Neural cell (in vitro differentiated cells): ENCODE data around the gene PAK3.

Experiments
- EP300 ChIP-seq: fragments of 450-650 bp; conservative IDR thresholded peaks from 2 replicates; pipeline ENCODE4 v1.6.1; 2014; ENCODE audit warnings: antibody characterized with exemption, mild to moderate bottlenecking, moderate library complexity; ENCODE audit not compliant: poor library complexity, severe bottlenecking
- TF ChIP-seq, protein P1 (sequence below): fragments of 450-650 bp; IDR thresholded peaks from 2 replicates; pipeline ENCODE4 v1.5.1; 2014; ENCODE audit warnings: antibody characterized with exemption, mild to moderate bottlenecking, moderate library complexity; ENCODE audit not compliant: poor library complexity, severe bottlenecking

DNA sequence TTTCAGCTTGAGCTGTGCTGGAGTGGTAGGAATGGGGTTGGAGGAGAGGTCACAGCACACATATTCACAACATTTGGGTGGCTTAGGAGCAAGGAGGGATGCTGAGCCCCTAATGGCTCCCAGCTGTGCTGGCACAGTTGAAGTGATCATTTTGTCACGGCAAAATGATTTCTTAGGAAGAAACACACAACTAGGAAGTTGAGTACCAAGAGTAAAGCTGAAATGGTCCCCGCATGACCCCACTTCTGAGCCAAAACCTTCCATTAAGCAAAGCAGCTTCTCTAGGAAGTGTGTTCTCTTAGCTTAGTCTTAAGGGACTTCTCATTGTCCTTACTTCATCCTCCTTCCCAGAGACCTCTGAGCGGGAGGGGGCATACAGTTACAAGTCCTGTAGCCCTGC, 161.7 kb downstream of the PAK3 start:
- TF ChIP-seq, protein P1, sequence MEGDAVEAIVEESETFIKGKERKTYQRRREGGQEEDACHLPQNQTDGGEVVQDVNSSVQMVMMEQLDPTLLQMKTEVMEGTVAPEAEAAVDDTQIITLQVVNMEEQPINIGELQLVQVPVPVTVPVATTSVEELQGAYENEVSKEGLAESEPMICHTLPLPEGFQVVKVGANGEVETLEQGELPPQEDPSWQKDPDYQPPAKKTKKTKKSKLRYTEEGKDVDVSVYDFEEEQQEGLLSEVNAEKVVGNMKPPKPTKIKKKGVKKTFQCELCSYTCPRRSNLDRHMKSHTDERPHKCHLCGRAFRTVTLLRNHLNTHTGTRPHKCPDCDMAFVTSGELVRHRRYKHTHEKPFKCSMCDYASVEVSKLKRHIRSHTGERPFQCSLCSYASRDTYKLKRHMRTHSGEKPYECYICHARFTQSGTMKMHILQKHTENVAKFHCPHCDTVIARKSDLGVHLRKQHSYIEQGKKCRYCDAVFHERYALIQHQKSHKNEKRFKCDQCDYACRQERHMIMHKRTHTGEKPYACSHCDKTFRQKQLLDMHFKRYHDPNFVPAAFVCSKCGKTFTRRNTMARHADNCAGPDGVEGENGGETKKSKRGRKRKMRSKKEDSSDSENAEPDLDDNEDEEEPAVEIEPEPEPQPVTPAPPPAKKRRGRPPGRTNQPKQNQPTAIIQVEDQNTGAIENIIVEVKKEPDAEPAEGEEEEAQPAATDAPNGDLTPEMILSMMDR, result no peak
- no peak for TF ChIP-seq EP300
